Measurements from ENCODE around the gene IL17RC. TPM values are rescaled to one million over a fixed set of nuclear protein-coding genes. Genes with fewer than 3 reads are reported as not detected.
"Not testable (repeated sequence)": the region's sequence is repeated elsewhere in the genome, so short reads cannot be mapped to it uniquely, and the experiment has no call there.

The IL17RC gene
- total and polyA plus RNA-seq, 2 donors (not counting 1 experiment from before 2014, with no cell fraction given) = 17.1 to 17.5 TPM

- H3K4me3 ChIP-seq (replicated peaks in 1 of 4; ENCODE audit: control extremely low read depth in 1 of 4, insufficient read depth in 1 of 4, low read depth in 3 of 4, low read length in 4 of 4) = no peak overlapping the region
- no peak overlapping the region for H2AFZ ChIP-seq (ENCODE audit: low read length)
Measured at GRCh38 chr3:9935966-9936510, 19.1 kb downstream of the IL17RC start.

GRCh38 chr3:9937486-9938238, 20.8 kb downstream of the IL17RC start:
- Histone ChIP-seq H3K27me3 (ENCODE audit: control insufficient read depth, insufficient read depth, low read length) (no peaks in the 10 kb centered on the region), H3K9ac (ENCODE audit: insufficient read depth, low read length) (no peak overlapping the region), H3K4me2 (ENCODE audit: extremely low read depth, insufficient read depth, low read length) (no peak overlapping the region), H3K79me2 (ENCODE audit: control insufficient read depth, insufficient read depth, low read length) (no peaks in the 10 kb centered on the region), H3K4me3 (replicated peaks in 1 of 4; ENCODE audit: control extremely low read depth in 1 of 4, insufficient read depth in 1 of 4, low read depth in 3 of 4, low read length in 4 of 4) (no peak overlapping the region), H3K9me3 (ENCODE audit: control insufficient read depth, insufficient read depth, low read depth, low read length) (no peaks in the 10 kb centered on the region), H3K4me1 (ENCODE audit: control insufficient read depth, extremely low read depth, insufficient read depth, low read length) (peaks cover 5% of the 10 kb centered on the region), H3K27ac (ENCODE audit: insufficient read depth, low read length) (no peak overlapping the region), H3K36me3 (ENCODE audit: control insufficient read depth, insufficient read depth, low read length) (peaks cover 5% of the 10 kb centered on the region), H2AFZ (ENCODE audit: low read length) (no peak overlapping the region), H4K20me1 (ENCODE audit: control insufficient read depth, extremely low read depth, insufficient read depth, low read length) (no peaks in the 10 kb centered on the region)
- TF ChIP-seq EZH2 (IDR thresholded peaks at IDR 0.05; ENCODE audit: low read length, missing control alignments) = no peak
- no peak for TF ChIP-seq CTCF (conservative IDR thresholded peaks at IDR 0.05 in 1 of 2, IDR thresholded peaks at IDR 0.05 in 1 of 2; ENCODE audit: low read depth in 1 of 2, low read length in 2 of 2)
- DNase-seq (ENCODE audit: low read depth in 2 of 2) = no peak

More at GRCh38 chr3:9935966-9936510, 19.1 kb downstream of the IL17RC start:
- Histone ChIP-seq H3K27me3 (ENCODE audit: control insufficient read depth, insufficient read depth, low read length) (no peaks in the 10 kb centered on the region), H3K9me3 (ENCODE audit: control insufficient read depth, insufficient read depth, low read depth, low read length) (no peaks in the 10 kb centered on the region), H3K79me2 (ENCODE audit: control insufficient read depth, insufficient read depth, low read length) (no peaks in the 10 kb centered on the region), H3K36me3 (ENCODE audit: control insufficient read depth, insufficient read depth, low read length) (peaks cover 3% of the 10 kb centered on the region), H4K20me1 (ENCODE audit: control insufficient read depth, extremely low read depth, insufficient read depth, low read length) (no peaks in the 10 kb centered on the region), H3K27ac (ENCODE audit: insufficient read depth, low read length) (no peak overlapping the region), H3K4me1 (ENCODE audit: control insufficient read depth, extremely low read depth, insufficient read depth, low read length) (peaks cover 5% of the 10 kb centered on the region), H3K9ac (ENCODE audit: insufficient read depth, low read length) (no peak overlapping the region), H3K4me2 (ENCODE audit: extremely low read depth, insufficient read depth, low read length) (no peak overlapping the region)
- no peak for DNase-seq (ENCODE audit: low read depth in 2 of 2)
- TF ChIP-seq EZH2 (IDR thresholded peaks at IDR 0.05; ENCODE audit: low read length, missing control alignments) = no peak
- no peak for TF ChIP-seq CTCF (conservative IDR thresholded peaks at IDR 0.05 in 1 of 2, IDR thresholded peaks at IDR 0.05 in 1 of 2; ENCODE audit: low read depth in 1 of 2, low read length in 2 of 2)

GRCh38 chr3:9938966-9939365, 22.1 kb downstream of the IL17RC start:
- Histone ChIP-seq H3K4me3 (replicated peaks in 1 of 4; ENCODE audit: control extremely low read depth in 1 of 4, insufficient read depth in 1 of 4, low read depth in 3 of 4, low read length in 4 of 4) (no peak overlapping the region), H4K20me1 (ENCODE audit: control insufficient read depth, extremely low read depth, insufficient read depth, low read length) (no peaks in the 10 kb centered on the region), H3K4me2 (ENCODE audit: extremely low read depth, insufficient read depth, low read length) (no peak overlapping the region), H3K27me3 (ENCODE audit: control insufficient read depth, insufficient read depth, low read length) (no peaks in the 10 kb centered on the region), H3K9me3 (ENCODE audit: control insufficient read depth, insufficient read depth, low read depth, low read length) (no peaks in the 10 kb centered on the region), H3K27ac (ENCODE audit: insufficient read depth, low read length) (no peak overlapping the region), H3K79me2 (ENCODE audit: control insufficient read depth, insufficient read depth, low read length) (no peaks in the 10 kb centered on the region), H2AFZ (ENCODE audit: low read length) (no peak overlapping the region), H3K36me3 (ENCODE audit: control insufficient read depth, insufficient read depth, low read length) (peaks cover 6% of the 10 kb centered on the region), H3K4me1 (ENCODE audit: control insufficient read depth, extremely low read depth, insufficient read depth, low read length) (peaks cover 2% of the 10 kb centered on the region), H3K9ac (ENCODE audit: insufficient read depth, low read length) (no peak overlapping the region)
- no peak for DNase-seq (ENCODE audit: low read depth in 2 of 2)
- TF ChIP-seq CTCF (conservative IDR thresholded peaks at IDR 0.05 in 1 of 2, IDR thresholded peaks at IDR 0.05 in 1 of 2; ENCODE audit: low read depth in 1 of 2, low read length in 2 of 2) = no peak
- TF ChIP-seq EZH2 (IDR thresholded peaks at IDR 0.05; ENCODE audit: low read length, missing control alignments) = no peak

GRCh38 chr3:9939906-9940305, 23.0 kb downstream of the IL17RC start:
- not testable (repeated sequence) for H3K36me3 ChIP-seq (ENCODE audit: control insufficient read depth, insufficient read depth, low read length); H3K27ac ChIP-seq (ENCODE audit: insufficient read depth, low read length); H3K4me3 ChIP-seq (replicated peaks in 1 of 4; ENCODE audit: control extremely low read depth in 1 of 4, insufficient read depth in 1 of 4, low read depth in 3 of 4, low read length in 4 of 4); DNase-seq (ENCODE audit: low read depth in 2 of 2); H3K9me3 ChIP-seq (ENCODE audit: control insufficient read depth, insufficient read depth, low read depth, low read length); H3K4me1 ChIP-seq (ENCODE audit: control insufficient read depth, extremely low read depth, insufficient read depth, low read length); H4K20me1 ChIP-seq (ENCODE audit: control insufficient read depth, extremely low read depth, insufficient read depth, low read length); H3K9ac ChIP-seq (ENCODE audit: insufficient read depth, low read length); H3K4me2 ChIP-seq (ENCODE audit: extremely low read depth, insufficient read depth, low read length); H3K27me3 ChIP-seq (ENCODE audit: control insufficient read depth, insufficient read depth, low read length); H2AFZ ChIP-seq (ENCODE audit: low read length); H3K79me2 ChIP-seq (ENCODE audit: control insufficient read depth, insufficient read depth, low read length)
